CD14-positive monocyte (primary cell): ENCODE results near the gene OSBPL2. TPM values are rescaled to one million over a fixed set of nuclear protein-coding genes. Genes with fewer than 3 reads are reported as not detected.

Source experiments
- DNase-seq, 3 donors: peaks; one replicate each; pipeline ENCODE4 v3.0.0-alpha.2; 2011 to 2022
- H2AFZ ChIP-seq: 2 replicates; pipeline ENCODE4 v1.6.0; 2012; ENCODE audit warnings: mild to moderate bottlenecking, low read depth, low read length, inconsistent platforms; ENCODE audit not compliant: insufficient read depth, poor library complexity, severe bottlenecking
- H3K27ac ChIP-seq, 2 donors: 1 replicate in 1 of 2; 2 replicates in 1 of 2; pipeline ENCODE4 v1.5.1; 2012 to 2013; ENCODE audit warnings: low read length in 2 of 2, control low read depth in 1 of 2, inconsistent platforms in 1 of 2, low read depth in 1 of 2, mild to moderate bottlenecking in 1 of 2
- H3K27me3 ChIP-seq, 2 donors: one replicate each; pipeline versions ENCODE4 v1.6.0 to v1.6.1; 2011 to 2013; ENCODE audit warnings: low read length in 2 of 2; ENCODE audit not compliant: control insufficient read depth in 2 of 2, insufficient read depth in 2 of 2
- H3K36me3 ChIP-seq, 2 donors: replicated peaks in 1 of 2; 1 replicate in 1 of 2; 2 replicates in 1 of 2; pipeline versions ENCODE4 v1.5.1 to v1.6.1; 2012 to 2013; ENCODE audit warnings: low read length in 2 of 2, control low read depth in 1 of 2, inconsistent platforms in 1 of 2, mild to moderate bottlenecking in 1 of 2; ENCODE audit not compliant: insufficient read depth in 2 of 2, control insufficient read depth in 1 of 2
- H3K4me1 ChIP-seq, 2 donors: 1 replicate in 1 of 2; 2 replicates in 1 of 2; pipeline versions ENCODE4 v1.5.1 to v1.6.1; 2012 to 2013; ENCODE audit warnings: low read length in 2 of 2, control low read depth in 1 of 2, inconsistent platforms in 1 of 2, mild to moderate bottlenecking in 1 of 2, moderate library complexity in 1 of 2; ENCODE audit not compliant: insufficient read depth in 2 of 2, control insufficient read depth in 1 of 2
- H3K4me2 ChIP-seq: replicated peaks from 2 replicates; pipeline ENCODE3; 2012; ENCODE audit warnings: low read length, moderate library complexity, mild to moderate bottlenecking; ENCODE audit not compliant: poor library complexity, severe bottlenecking; ENCODE audit errors: extremely low read depth
- H3K4me3 ChIP-seq, 3 experiments: fragments of 200-600 bp in 1 of 3; sonication (generic) in 1 of 3; replicated peaks in 1 of 3; 1 replicate in 2 of 3; 2 replicates in 1 of 3; pipeline ENCODE4 v1.5.1; 2011 to 2013; ENCODE audit warnings: low read length in 3 of 3, mild to moderate bottlenecking in 3 of 3, control low read depth in 2 of 3, low read depth in 2 of 3, inconsistent platforms in 1 of 3, moderate library complexity in 1 of 3
- H3K79me2 ChIP-seq: 2 replicates; pipeline ENCODE4 v1.6.0; 2012; ENCODE audit warnings: mild to moderate bottlenecking, control low read depth, inconsistent platforms, low read length, moderate library complexity; ENCODE audit not compliant: insufficient read depth
- H3K9ac ChIP-seq: 2 replicates; pipeline ENCODE4 v1.6.0; 2017; ENCODE audit warnings: low read length, mild to moderate bottlenecking; ENCODE audit not compliant: insufficient read depth, poor library complexity, severe bottlenecking
- H3K9me3 ChIP-seq, 2 donors: replicated peaks in 1 of 2; 1 replicate in 1 of 2; 2 replicates in 1 of 2; pipeline versions ENCODE4 v1.5.1 to v1.6.1; 2012 to 2013; ENCODE audit warnings: low read length in 2 of 2, control low read depth in 1 of 2; ENCODE audit not compliant: control insufficient read depth in 1 of 2, insufficient read depth in 1 of 2
- H4K20me1 ChIP-seq: 2 replicates; pipeline ENCODE4 v1.6.0; 2012; ENCODE audit warnings: mild to moderate bottlenecking, low read length, control low read depth, moderate library complexity; ENCODE audit not compliant: insufficient read depth
- H3K27ac Mint-ChIP-seq, 7 donors: one replicate each; pipeline ENCODE4 v1.8.0; 2020; ENCODE audit warnings: mild to moderate bottlenecking in 7 of 7, mixed read lengths in 7 of 7, moderate library complexity in 6 of 7, inconsistent platforms in 2 of 7
- H3K27me3 Mint-ChIP-seq, 3 donors: one replicate each; pipeline ENCODE4 v1.8.0; 2021 to 2022; ENCODE audit warnings: low read depth in 3 of 3, mild to moderate bottlenecking in 3 of 3, mixed read lengths in 3 of 3, moderate library complexity in 3 of 3, inconsistent platforms in 1 of 3
- H3K36me3 Mint-ChIP-seq, 2 donors: one replicate each; pipeline ENCODE4 v1.8.0; 2020; ENCODE audit warnings: mixed read lengths in 2 of 2, inconsistent platforms in 1 of 2, mild to moderate bottlenecking in 1 of 2
- H3K4me1 Mint-ChIP-seq: one replicate; pipeline ENCODE4 v1.8.0; 2020; ENCODE audit warnings: mild to moderate bottlenecking, mixed read lengths
- H3K4me3 Mint-ChIP-seq, 2 donors: one replicate each; pipeline ENCODE4 v1.8.0; 2020; ENCODE audit warnings: mild to moderate bottlenecking in 2 of 2, mixed read lengths in 2 of 2, moderate library complexity in 1 of 2
- H3K9me3 Mint-ChIP-seq, 7 donors: one replicate each; pipeline ENCODE4 v1.8.0; 2020 to 2022; ENCODE audit warnings: mixed read lengths in 7 of 7, mild to moderate bottlenecking in 6 of 7, moderate library complexity in 6 of 7, inconsistent platforms in 2 of 7
- WGBS: methylation state at CpG from one replicate; pipeline ENCODE4 v1.1.5; 2013; ENCODE audit warnings: missing lambda C conversion rate; ENCODE audit not compliant: insufficient coverage; 5-methylcytosine and 5-hydroxymethylcytosine counted together
- intact Hi-C, 2 donors: fragments of 100-400 bp; cut with micrococcal nuclease; formaldehyde crosslinking; loops; one replicate each; pipeline versions ENCODE4 v1.15.0 to v1.15.1; 2023
- polyA plus RNA-seq, 3 donors: library from polyadenylated mRNA; depleted of rRNA in 1 of 3; unstranded in 2 of 3; stranded (reverse) in 1 of 3; fragments of 300-500 nt in 2 of 3; fragments of >200 nt in 1 of 3; fragmentation: Illumina TruSeq in 2 of 3; gene quantifications; 1 replicate in 2 of 3; 2 replicates in 1 of 3; pipeline ENCODE4 v1.2.3, GENCODE V29; 2012 to 2021
- TF ChIP-seq, protein P1 (sequence below): fragments of 200-600 bp; IDR thresholded peaks from one replicate; pipeline ENCODE4 v1.8.0; 2022; ENCODE audit warnings: antibody characterized with exemption, mild to moderate bottlenecking

Gene OSBPL2
- polyA plus RNA-seq, 3 donors, result 12.9 to 29.1 (median 17.9) TPM

DNA sequence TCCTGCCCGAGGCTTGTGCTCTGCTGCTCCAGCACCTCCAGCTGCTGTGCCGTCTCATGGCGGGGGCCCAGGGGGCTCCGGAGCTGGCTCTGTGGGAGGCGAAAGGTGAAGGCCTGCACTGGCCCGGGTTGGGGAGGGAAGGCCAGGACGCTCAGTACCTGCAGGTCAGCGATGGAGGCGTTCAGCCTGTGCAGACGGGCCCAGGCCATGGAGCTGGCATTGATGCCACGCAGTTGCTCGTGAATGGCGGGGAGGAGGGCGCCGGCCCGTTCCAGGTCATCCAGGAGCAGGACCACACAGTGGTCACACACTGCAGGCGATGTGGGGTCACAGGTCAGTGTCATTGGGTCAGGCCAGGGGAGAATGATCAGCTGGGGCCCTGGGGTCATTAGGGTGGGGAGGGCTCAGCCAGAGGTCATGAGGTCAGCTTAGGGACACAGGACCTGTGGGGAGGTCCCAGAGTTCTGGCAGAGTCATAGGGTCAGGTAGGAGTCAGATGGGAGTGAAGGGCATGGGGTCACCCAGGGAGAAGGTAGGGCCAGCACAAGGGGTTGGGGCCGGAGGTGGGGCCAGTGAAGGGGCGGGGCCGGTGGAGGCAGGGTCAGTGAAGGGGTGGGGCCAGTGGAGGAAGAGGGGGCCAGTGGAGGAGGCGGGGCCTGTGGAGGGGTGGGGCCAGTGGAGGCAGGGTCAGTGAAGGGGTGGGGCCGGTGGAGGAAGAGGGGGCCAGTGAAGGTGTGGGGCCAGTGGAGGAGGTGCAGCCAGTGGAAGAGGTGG lies 82.4 kb downstream of the OSBPL2 start:
- Histone ChIP-seq H2AFZ (no peak overlapping the region), H3K4me3 (no peak overlapping the region), H3K9me3 (peaks cover 0 to 5% of the 10 kb centered on the region in 2 donors), H4K20me1 (no peaks in the 10 kb centered on the region), H3K79me2 (no peaks in the 10 kb centered on the region), H3K27me3 (no peaks in the 10 kb centered on the region), H3K4me2 (no peak overlapping the region), H3K4me1 (no peaks in the 10 kb centered on the region), H3K9ac (no peak overlapping the region), H3K36me3 (no peaks in the 10 kb centered on the region), H3K27ac (no peak overlapping the region)
- Mint-ChIP-seq H3K9me3 (peaks cover 0 to 5% (median 0%) of the 10 kb centered on the region in 7 donors), H3K27ac (no peak overlapping the region), H3K36me3 (no peaks in the 10 kb centered on the region), H3K27me3 (peaks cover 0 to 1% (median 0%) of the 10 kb centered on the region in 3 donors), H3K4me3 (no peak overlapping the region), H3K4me1 (no peaks in the 10 kb centered on the region)
- TF ChIP-seq, protein P1, sequence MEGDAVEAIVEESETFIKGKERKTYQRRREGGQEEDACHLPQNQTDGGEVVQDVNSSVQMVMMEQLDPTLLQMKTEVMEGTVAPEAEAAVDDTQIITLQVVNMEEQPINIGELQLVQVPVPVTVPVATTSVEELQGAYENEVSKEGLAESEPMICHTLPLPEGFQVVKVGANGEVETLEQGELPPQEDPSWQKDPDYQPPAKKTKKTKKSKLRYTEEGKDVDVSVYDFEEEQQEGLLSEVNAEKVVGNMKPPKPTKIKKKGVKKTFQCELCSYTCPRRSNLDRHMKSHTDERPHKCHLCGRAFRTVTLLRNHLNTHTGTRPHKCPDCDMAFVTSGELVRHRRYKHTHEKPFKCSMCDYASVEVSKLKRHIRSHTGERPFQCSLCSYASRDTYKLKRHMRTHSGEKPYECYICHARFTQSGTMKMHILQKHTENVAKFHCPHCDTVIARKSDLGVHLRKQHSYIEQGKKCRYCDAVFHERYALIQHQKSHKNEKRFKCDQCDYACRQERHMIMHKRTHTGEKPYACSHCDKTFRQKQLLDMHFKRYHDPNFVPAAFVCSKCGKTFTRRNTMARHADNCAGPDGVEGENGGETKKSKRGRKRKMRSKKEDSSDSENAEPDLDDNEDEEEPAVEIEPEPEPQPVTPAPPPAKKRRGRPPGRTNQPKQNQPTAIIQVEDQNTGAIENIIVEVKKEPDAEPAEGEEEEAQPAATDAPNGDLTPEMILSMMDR, result no peak
- 96% methylated on average over 18 of the region's 22 CpGs for WGBS
- no peak for DNase-seq
- intact Hi-C loops, result no loop called here

GRCh38 chr20:62321521-62321948 lies 83.2 kb downstream of the OSBPL2 start:
- no peaks in the 10 kb centered on the region for H4K20me1 ChIP-seq
- intact Hi-C loops, result no loop called here
- H3K9me3 Mint-ChIP-seq, result peaks cover 0 to 5% (median 0%) of the 10 kb centered on the region in 7 donors

More at GRCh38 chr20:62321521-62321948, 83.2 kb downstream of the OSBPL2 start:
- no peaks in the 10 kb centered on the region for H3K4me1 ChIP-seq
- TF ChIP-seq, protein P1, result no peak
- no peak overlapping the region for H2AFZ ChIP-seq
- DNase-seq, result no peak
- Mint-ChIP-seq H3K27me3 (peaks cover 0 to 1% (median 0%) of the 10 kb centered on the region in 3 donors), H3K4me1 (no peaks in the 10 kb centered on the region), H3K4me3 (no peak overlapping the region), H3K27ac (peak overlapping the region in 1 of 7 donors; percentile 3), H3K36me3 (no peaks in the 10 kb centered on the region)
- peaks cover 0 to 5% of the 10 kb centered on the region in 2 donors for H3K9me3 ChIP-seq
- H3K4me2 ChIP-seq, result no peak overlapping the region
- no peaks in the 10 kb centered on the region for H3K27me3 ChIP-seq
- WGBS, result 92% methylated on average over 5 of the region's 7 CpGs
- H3K27ac ChIP-seq, result no peak overlapping the region
- no peaks in the 10 kb centered on the region for H3K36me3 ChIP-seq
- no peak overlapping the region for H3K9ac ChIP-seq
- no peaks in the 10 kb centered on the region for H3K79me2 ChIP-seq
- no peak overlapping the region for H3K4me3 ChIP-seq
